ENCODE results near the gene OTOG.

OTOG gene

DNA sequence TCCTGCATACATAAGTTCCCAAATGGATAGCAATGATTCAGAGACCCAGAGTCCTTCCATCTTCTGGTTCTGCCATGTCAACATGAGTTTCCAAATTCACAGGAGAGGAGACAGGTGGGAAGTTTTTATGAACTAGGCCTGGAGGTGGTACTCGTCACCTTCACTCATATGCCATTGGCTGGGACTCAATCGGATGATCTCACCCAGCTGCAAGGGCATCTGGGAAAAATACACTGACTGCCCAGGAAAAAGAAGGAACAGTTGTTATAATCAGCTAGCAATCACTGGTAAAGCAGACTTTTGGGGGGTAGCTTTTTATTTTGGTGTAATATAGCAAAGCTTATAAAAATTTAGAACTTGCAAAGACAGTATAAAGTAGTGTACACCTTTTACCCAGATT is 83.9 kb downstream of the OTOG start:
- DNase-seq (ENCODE audit: extremely low read depth, insufficient read length), result no peak
- TF ChIP-seq, protein P1, sequence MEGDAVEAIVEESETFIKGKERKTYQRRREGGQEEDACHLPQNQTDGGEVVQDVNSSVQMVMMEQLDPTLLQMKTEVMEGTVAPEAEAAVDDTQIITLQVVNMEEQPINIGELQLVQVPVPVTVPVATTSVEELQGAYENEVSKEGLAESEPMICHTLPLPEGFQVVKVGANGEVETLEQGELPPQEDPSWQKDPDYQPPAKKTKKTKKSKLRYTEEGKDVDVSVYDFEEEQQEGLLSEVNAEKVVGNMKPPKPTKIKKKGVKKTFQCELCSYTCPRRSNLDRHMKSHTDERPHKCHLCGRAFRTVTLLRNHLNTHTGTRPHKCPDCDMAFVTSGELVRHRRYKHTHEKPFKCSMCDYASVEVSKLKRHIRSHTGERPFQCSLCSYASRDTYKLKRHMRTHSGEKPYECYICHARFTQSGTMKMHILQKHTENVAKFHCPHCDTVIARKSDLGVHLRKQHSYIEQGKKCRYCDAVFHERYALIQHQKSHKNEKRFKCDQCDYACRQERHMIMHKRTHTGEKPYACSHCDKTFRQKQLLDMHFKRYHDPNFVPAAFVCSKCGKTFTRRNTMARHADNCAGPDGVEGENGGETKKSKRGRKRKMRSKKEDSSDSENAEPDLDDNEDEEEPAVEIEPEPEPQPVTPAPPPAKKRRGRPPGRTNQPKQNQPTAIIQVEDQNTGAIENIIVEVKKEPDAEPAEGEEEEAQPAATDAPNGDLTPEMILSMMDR (IDR thresholded peaks at IDR 0.05; ENCODE audit: insufficient read depth, low read length, poor library complexity, severe bottlenecking), result no peak
- H3K36me3 ChIP-seq (ENCODE audit: control insufficient read depth, insufficient read depth, low read length), result no peaks in the 10 kb centered on the region
- no peak overlapping the region for H3K4me3 ChIP-seq (replicated peaks; ENCODE audit: low read depth, low read length)
- H3K27me3 ChIP-seq (replicated peaks; ENCODE audit: control insufficient read depth, insufficient read depth, low read length), result no peaks in the 10 kb centered on the region; the same call in 1 of the 2 replicates

DNA sequence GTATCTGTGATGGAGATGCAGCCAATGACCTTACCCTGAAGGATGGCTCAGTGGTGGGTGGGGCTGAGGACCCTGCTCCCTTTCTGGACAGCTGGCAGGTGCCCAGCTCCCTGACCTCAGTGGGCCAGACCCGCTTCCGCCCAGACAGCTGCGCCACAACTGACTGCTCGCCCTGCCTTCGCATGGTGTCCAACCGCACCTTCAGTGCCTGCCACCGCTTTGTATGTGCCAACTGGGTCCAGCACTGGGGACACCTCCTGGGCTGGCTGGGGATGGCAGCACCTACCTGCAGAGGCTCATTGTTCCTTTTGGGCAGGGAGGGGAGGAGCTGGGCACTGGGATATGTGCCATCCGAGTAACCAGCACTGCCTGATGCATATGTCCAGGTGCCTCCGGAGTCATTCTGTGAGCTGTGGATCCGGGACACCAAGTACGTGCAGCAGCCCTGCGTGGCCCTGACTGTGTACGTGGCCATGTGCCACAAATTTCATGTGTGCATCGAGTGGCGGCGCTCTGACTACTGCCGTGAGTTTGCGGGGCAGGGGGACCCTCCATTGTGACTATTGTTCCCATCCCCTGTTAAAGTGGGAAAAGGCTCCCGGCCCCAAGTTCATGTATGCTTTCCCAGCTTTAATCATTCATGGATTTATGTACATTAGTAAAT is 84.8 kb downstream of the OTOG start:
- Histone ChIP-seq H3K27me3 (replicated peaks; ENCODE audit: control insufficient read depth, insufficient read depth, low read length) (no peaks in the 10 kb centered on the region; the same call in 1 of the 2 replicates), H3K36me3 (ENCODE audit: control insufficient read depth, insufficient read depth, low read length) (no peaks in the 10 kb centered on the region), H3K4me3 (replicated peaks; ENCODE audit: low read depth, low read length) (no peak overlapping the region)
- TF ChIP-seq, protein P1 (IDR thresholded peaks at IDR 0.05; ENCODE audit: insufficient read depth, low read length, poor library complexity, severe bottlenecking), result no peak
- DNase-seq (ENCODE audit: extremely low read depth, insufficient read length), result no peak

DNA sequence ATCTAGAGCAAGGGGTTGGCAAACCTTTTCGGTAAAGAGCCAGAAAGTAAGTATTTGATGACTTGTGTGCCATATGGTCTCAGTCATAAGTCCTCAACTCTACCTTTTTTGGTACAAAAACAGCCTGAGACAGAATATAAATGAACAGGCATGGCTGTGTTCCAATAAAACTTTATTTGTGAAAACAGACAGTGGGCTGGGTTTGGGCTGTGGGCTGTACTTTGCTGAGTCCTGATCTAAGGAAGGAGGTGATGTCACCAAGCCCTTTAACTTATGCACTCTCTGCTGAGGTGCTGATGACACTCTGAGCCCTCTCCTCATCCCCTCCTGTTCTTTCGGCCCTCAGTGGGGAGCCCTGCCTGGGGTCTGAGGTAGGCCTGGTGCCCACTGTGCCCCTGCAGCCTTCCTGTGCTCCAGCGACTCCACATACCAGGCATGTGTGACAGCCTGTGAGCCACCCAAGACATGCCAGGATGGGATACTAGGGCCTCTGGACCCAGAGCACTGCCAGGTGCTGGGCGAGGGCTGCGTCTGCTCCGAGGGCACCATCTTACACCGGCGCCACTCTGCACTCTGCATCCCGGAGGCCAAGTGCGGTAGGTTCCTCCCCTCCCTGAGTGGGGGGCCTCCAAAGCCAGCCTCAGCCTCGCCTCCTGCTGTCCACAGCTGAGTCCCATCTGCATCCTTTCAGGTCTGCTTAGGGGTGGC is 86.4 kb downstream of the OTOG start:
- TF ChIP-seq, protein P1 (IDR thresholded peaks at IDR 0.05; ENCODE audit: insufficient read depth, low read length, poor library complexity, severe bottlenecking), result no peak

DNA sequence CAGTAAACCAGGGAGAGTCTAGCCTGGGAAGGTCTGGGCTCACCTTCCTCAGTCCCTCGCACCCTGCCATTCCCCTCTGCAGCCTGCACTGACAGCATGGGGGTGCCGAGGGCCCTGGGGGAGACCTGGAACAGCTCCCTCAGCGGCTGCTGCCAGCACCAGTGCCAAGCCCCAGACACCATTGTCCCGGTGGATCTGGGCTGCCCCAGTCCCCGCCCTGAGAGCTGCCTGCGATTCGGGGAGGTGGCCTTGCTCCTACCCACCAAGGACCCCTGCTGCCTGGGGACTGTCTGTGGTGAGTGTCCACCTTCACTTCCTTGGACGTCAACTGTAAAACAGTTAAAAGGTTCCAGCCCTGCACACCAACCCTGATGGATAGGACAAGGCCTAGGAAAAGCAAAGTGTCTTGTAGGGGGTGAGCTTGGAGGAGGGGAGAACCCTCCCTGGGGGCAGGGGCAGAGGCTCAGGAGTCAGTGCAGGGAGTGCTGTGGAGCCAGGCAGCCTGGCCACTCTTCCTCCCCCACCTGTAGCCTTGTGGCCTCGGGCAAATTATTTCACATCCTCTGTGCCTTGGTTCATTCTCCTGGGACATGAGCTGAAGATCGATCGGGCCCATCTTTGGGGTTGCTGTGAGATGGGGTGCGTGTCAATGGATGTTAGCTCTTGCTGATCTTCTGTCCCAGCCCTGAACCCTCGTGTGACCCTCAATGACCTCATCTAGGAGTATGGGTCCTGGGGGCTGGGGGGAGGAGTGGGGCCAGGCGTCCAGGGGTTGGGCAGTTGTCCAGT is 87.1 kb downstream of the OTOG start:
- Histone ChIP-seq H3K36me3 (ENCODE audit: control insufficient read depth, insufficient read depth, low read length) (no peaks in the 10 kb centered on the region), H3K4me3 (replicated peaks; ENCODE audit: low read depth, low read length) (no peak overlapping the region), H3K27me3 (replicated peaks; ENCODE audit: control insufficient read depth, insufficient read depth, low read length) (no peaks in the 10 kb centered on the region; the same call in 1 of the 2 replicates)
- no peak for DNase-seq (ENCODE audit: extremely low read depth, insufficient read length)
- TF ChIP-seq, protein P1 (IDR thresholded peaks at IDR 0.05; ENCODE audit: insufficient read depth, low read length, poor library complexity, severe bottlenecking), result no peak

More for the DNA sequence above, 86.4 kb downstream of the OTOG start:
- Histone ChIP-seq H3K36me3 (ENCODE audit: control insufficient read depth, insufficient read depth, low read length) (no peaks in the 10 kb centered on the region), H3K27me3 (replicated peaks; ENCODE audit: control insufficient read depth, insufficient read depth, low read length) (no peaks in the 10 kb centered on the region; the same call in 1 of the 2 replicates), H3K4me3 (replicated peaks; ENCODE audit: low read depth, low read length) (no peak overlapping the region)
- no peak for DNase-seq (ENCODE audit: extremely low read depth, insufficient read length)

DNA sequence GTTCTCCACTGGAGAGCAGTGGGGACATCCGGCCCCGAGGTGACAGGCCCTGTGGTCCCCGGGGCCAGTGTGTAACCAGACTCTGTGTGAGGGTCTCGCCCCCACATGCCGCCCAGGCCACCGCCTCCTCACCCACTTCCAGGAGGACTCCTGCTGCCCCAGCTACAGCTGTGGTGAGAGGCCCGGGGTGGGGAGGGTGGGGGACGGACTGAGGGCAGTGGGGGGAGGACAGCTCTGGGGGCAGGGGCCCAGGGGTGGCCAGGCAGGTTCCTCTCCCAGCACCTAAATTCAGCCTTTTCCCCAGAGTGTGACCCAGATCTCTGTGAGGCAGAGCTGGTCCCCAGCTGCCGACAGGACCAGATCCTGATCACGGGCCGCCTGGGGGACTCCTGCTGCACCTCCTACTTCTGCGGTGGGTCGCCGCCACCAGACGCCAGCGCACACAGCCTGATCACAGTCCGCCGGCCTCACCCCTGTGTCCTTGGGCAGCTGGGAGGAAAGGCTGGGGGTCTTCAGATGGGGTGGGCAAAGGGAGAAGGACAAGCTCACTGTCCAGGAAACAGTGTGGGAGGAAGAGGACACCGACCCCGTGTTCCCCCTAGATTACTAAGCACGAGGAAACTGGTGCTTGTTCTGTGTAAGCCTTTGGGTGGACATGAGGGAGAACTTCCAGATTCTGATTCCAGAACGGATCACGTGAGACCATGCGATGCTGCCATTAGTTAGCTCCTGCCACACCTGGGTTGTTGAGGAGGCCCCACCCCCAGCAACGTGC is 87.9 kb downstream of the OTOG start:
- Histone ChIP-seq H3K36me3 (ENCODE audit: control insufficient read depth, insufficient read depth, low read length) (no peaks in the 10 kb centered on the region), H3K4me3 (replicated peaks; ENCODE audit: low read depth, low read length) (no peak overlapping the region), H3K27me3 (replicated peaks; ENCODE audit: control insufficient read depth, insufficient read depth, low read length) (no peaks in the 10 kb centered on the region; the same call in 1 of the 2 replicates)
- no peak for DNase-seq (ENCODE audit: extremely low read depth, insufficient read length)
- TF ChIP-seq, protein P1 (IDR thresholded peaks at IDR 0.05; ENCODE audit: insufficient read depth, low read length, poor library complexity, severe bottlenecking), result no peak
